HEK293 (cell line): ENCODE data around the gene MYO5B.

ENCODE experiments used
- CTCF ChIA-PET: fragments of 350-600 bp; formaldehyde crosslinking; extraction: SDS; loops from one replicate; lab custom pipeline; 2021; ENCODE audit warnings: antibody characterized with exemption; lab: Yijun Ruan, JAX
- POLR2A ChIA-PET: fragments of 300-600 bp; formaldehyde crosslinking; extraction: SDS; loops from one replicate; lab custom pipeline; 2020; ENCODE audit warnings: antibody characterized with exemption, inconsistent platforms; lab: Yijun Ruan, JAX
- H3K27ac ChIP-seq: fragments of 200-500 bp; sonication (Bioruptor generic); 2 replicates; pipeline ENCODE4 v1.5.1; 2014; ENCODE audit warnings: low read depth, low read length, control low read depth, inconsistent platforms; ENCODE audit errors: extremely low read depth
- H3K36me3 ChIP-seq, 2 experiments: fragments of 200-500 bp in 1 of 2; sonication (Bioruptor generic) in 1 of 2; 1 replicate in 1 of 2; 2 replicates in 1 of 2; pipeline ENCODE4 v1.5.1; 2014 to 2017; ENCODE audit warnings: inconsistent platforms in 2 of 2, low read length in 2 of 2; ENCODE audit not compliant: control insufficient read depth in 2 of 2, insufficient read depth in 1 of 2
- H3K4me1 ChIP-seq: fragments of 200-500 bp; sonication (Bioruptor generic); 2 replicates; pipeline ENCODE4 v1.5.1; 2014; ENCODE audit warnings: mild to moderate bottlenecking, low read length, inconsistent platforms; ENCODE audit not compliant: control insufficient read depth, insufficient read depth
- H3K4me3 ChIP-seq: 2 replicates; pipeline ENCODE4 v1.5.1; 2011; ENCODE audit warnings: low read depth, mild to moderate bottlenecking, control low read depth, low read length, moderate library complexity
- H3K9me3 ChIP-seq: fragments of 200-500 bp; sonication (Bioruptor generic); 2 replicates; pipeline ENCODE4 v1.5.1; 2014; ENCODE audit warnings: low read depth, low read length, inconsistent platforms; ENCODE audit not compliant: control insufficient read depth, insufficient read depth
- FEZF1 ChIP-seq: fragments of 450-650 bp; formaldehyde crosslinking; IDR thresholded peaks from 2 replicates; pipeline ENCODE4 v1.5.1; 2016; ENCODE audit warnings: missing biosample characterization, missing genetic modification characterization
- GLIS2 ChIP-seq: fragments of 450-650 bp; formaldehyde crosslinking; IDR thresholded peaks from 2 replicates; pipeline ENCODE4 v1.5.1; 2016; ENCODE audit warnings: missing biosample characterization, missing genetic modification characterization
- MYNN ChIP-seq: fragments of 450-650 bp; formaldehyde crosslinking; IDR thresholded peaks from 2 replicates; pipeline ENCODE4 v1.5.1; 2016; ENCODE audit warnings: missing biosample characterization, missing genetic modification characterization, borderline replicate concordance
- ZBTB20 ChIP-seq: fragments of 450-650 bp; formaldehyde crosslinking; IDR thresholded peaks from 2 replicates; pipeline ENCODE4 v1.5.1; 2016; ENCODE audit warnings: missing biosample characterization, missing genetic modification characterization
- ZBTB48 ChIP-seq: fragments of 450-650 bp; formaldehyde crosslinking; IDR thresholded peaks from 2 replicates; pipeline ENCODE4 v1.5.1; 2016; ENCODE audit warnings: missing biosample characterization, missing genetic modification characterization
- ZBTB8A ChIP-seq: fragments of 450-650 bp; formaldehyde crosslinking; IDR thresholded peaks from 2 replicates; pipeline ENCODE4 v1.5.1; 2016; ENCODE audit warnings: missing biosample characterization, missing genetic modification characterization
- ZNF10 ChIP-seq: fragments of 450-650 bp; formaldehyde crosslinking; IDR thresholded peaks from 2 replicates; pipeline ENCODE4 v1.5.1; 2017; ENCODE audit warnings: missing biosample characterization, missing genetic modification characterization
- ZNF16 ChIP-seq: fragments of 450-650 bp; formaldehyde crosslinking; IDR thresholded peaks from 2 replicates; pipeline ENCODE4 v1.5.1; 2016; ENCODE audit warnings: low read depth, missing biosample characterization, missing genetic modification characterization
- ZNF404 ChIP-seq: fragments of 450-650 bp; formaldehyde crosslinking; IDR thresholded peaks from 2 replicates; pipeline ENCODE4 v1.5.1; 2017; ENCODE audit warnings: missing biosample characterization, missing genetic modification characterization
- ZNF48 ChIP-seq: fragments of 450-650 bp; formaldehyde crosslinking; IDR thresholded peaks from 2 replicates; pipeline ENCODE4 v1.5.1; 2016; ENCODE audit warnings: missing biosample characterization, missing genetic modification characterization
- ZNF558 ChIP-seq: fragments of 450-650 bp; formaldehyde crosslinking; IDR thresholded peaks from 2 replicates; pipeline ENCODE4 v1.5.1; 2016; ENCODE audit warnings: missing biosample characterization, missing genetic modification characterization
- ZNF561 ChIP-seq: fragments of 450-650 bp; IDR thresholded peaks from 2 replicates; pipeline ENCODE4 v1.5.1; 2018; ENCODE audit warnings: missing biosample characterization, missing genetic modification characterization, borderline replicate concordance
- ZNF571 ChIP-seq: fragments of 450-650 bp; formaldehyde crosslinking; IDR thresholded peaks from 2 replicates; pipeline ENCODE4 v1.5.0; 2017; ENCODE audit warnings: missing biosample characterization, missing genetic modification characterization
- ZNF658 ChIP-seq: fragments of 450-650 bp; formaldehyde crosslinking; IDR thresholded peaks from 2 replicates; pipeline ENCODE4; 2016; ENCODE audit warnings: missing biosample characterization, missing genetic modification characterization
- ZNF777 ChIP-seq: fragments of 450-650 bp; formaldehyde crosslinking; IDR thresholded peaks from 2 replicates; pipeline ENCODE4 v1.5.1; 2017; ENCODE audit warnings: missing biosample characterization, missing genetic modification characterization, borderline replicate concordance
- ZNF785 ChIP-seq: fragments of 450-650 bp; formaldehyde crosslinking; IDR thresholded peaks from 2 replicates; pipeline ENCODE4 v1.5.1; 2016; ENCODE audit warnings: missing biosample characterization, missing genetic modification characterization
- ZNF830 ChIP-seq: fragments of 450-650 bp; IDR thresholded peaks from 2 replicates; pipeline ENCODE4 v1.5.0; 2018; ENCODE audit warnings: missing biosample characterization, missing genetic modification characterization, low read depth, mild to moderate bottlenecking, moderate library complexity
- TF ChIP-seq, protein P1 (sequence below): fragments of 450-650 bp; formaldehyde crosslinking; IDR thresholded peaks from 2 replicates; pipeline ENCODE4 v1.5.1; 2016; ENCODE audit warnings: missing biosample characterization, missing genetic modification characterization
- TF ChIP-seq, protein P2 (sequence below): fragments of 450-650 bp; formaldehyde crosslinking; IDR thresholded peaks from 2 replicates; pipeline ENCODE4 v1.5.1; 2016; ENCODE audit warnings: missing biosample characterization, missing genetic modification characterization
- TF ChIP-seq, protein P3 (sequence below): fragments of 450-650 bp; formaldehyde crosslinking; IDR thresholded peaks from 2 replicates; pipeline ENCODE4 v1.5.1; 2016; ENCODE audit warnings: missing biosample characterization, missing genetic modification characterization
- TF ChIP-seq, protein P4 (sequence below): fragments of 450-650 bp; formaldehyde crosslinking; IDR thresholded peaks from 2 replicates; pipeline ENCODE4 v1.5.1; 2016; ENCODE audit warnings: missing biosample characterization, missing genetic modification characterization
- TF ChIP-seq, protein P5 (sequence below): fragments of 450-650 bp; formaldehyde crosslinking; IDR thresholded peaks from 2 replicates; pipeline ENCODE4 v1.5.1; 2016; ENCODE audit warnings: missing biosample characterization, missing genetic modification characterization, borderline replicate concordance
- TF ChIP-seq, protein P6 (sequence below): fragments of 450-650 bp; formaldehyde crosslinking; IDR thresholded peaks from 2 replicates; pipeline ENCODE4 v1.5.1; 2016; ENCODE audit warnings: missing biosample characterization, missing genetic modification characterization

MYO5B gene

DNA sequence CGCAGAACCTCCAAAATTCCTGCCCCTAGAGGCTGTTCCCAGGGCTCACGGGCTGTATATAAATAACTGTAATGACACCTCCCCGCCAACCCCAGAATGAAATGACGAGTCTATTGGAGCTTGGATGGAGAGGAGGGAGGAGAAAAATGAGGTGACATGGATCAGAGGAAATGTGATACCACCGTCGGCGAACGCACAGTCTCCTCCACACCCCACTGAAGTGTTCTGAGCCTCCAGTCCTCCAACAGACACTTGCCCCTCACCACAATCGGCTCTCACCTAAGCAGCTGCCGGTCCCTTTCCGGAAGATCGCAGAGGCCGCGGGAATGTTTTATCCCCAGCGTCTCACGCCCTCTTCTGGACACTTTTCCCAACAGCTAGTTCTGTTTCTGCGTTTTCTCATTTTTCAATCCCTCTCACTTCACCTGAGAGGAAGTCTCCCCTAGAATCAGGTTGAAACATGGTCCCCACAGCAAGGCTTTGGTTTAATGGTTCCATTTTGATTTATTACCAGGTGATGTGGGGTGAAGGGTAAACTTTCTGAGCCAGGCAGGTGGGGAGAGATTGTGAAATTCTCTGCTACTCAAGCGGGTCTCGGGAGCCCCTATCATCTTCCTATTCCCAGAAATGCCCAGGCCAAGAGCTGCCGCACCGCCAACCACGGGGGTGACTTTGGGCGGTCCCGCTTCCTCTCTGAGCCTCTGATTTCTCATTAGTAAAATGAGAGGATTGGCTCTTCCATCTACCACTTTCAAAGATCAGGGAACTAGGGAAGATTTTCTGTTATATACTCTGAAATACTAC is 9.1 kb upstream of the MYO5B start:
- POLR2A ChIA-PET, result no interaction called here
- CTCF ChIA-PET, result interaction anchor here (0.6 to 5.5 kb wide), 63 partner anchors 8 to 743 kb away, joined by 3 to 67 read pairs (median 4); partner anchors contain the start of gene MYO5B
- Histone ChIP-seq H3K36me3 (no peaks in the 10 kb centered on the region), H3K4me1 (no peaks in the 10 kb centered on the region), H3K27ac (no peak overlapping the region), H3K4me3 (no peak overlapping the region), H3K9me3 (no peaks in the 10 kb centered on the region)
- TF ChIP-seq ZNF48 (tag by site-specific recombination) (no peak), FEZF1 (no peak), ZNF777 (tag by site-specific recombination) (peak; percentile 45; the same call in 1 of the 2 replicates), ZNF558 (tag by site-specific recombination) (0 out of 2 replicates have a peak, but pooled peaks have one; percentile 20), ZBTB48 (tag by site-specific recombination) (peak; percentile 65; the same call in 1 of the 2 replicates), ZNF404 (tag by site-specific recombination) (no peak), ZNF830 (tag by site-specific recombination) (no peak), ZNF658 (tag by site-specific recombination) (no peak), ZNF16 (tag by site-specific recombination) (no peak), ZNF10 (tag by site-specific recombination) (peak; percentile 96), ZNF561 (no peak), ZBTB8A (no peak), ZNF785 (tag by site-specific recombination) (no peak), GLIS2 (no peak), ZBTB20 (tag by site-specific recombination) (peak; percentile 71; the same call in 1 of the 2 replicates), ZNF571 (tag by site-specific recombination) (no peak), MYNN (tag by site-specific recombination) (no peak)
- TF ChIP-seq, protein P1, sequence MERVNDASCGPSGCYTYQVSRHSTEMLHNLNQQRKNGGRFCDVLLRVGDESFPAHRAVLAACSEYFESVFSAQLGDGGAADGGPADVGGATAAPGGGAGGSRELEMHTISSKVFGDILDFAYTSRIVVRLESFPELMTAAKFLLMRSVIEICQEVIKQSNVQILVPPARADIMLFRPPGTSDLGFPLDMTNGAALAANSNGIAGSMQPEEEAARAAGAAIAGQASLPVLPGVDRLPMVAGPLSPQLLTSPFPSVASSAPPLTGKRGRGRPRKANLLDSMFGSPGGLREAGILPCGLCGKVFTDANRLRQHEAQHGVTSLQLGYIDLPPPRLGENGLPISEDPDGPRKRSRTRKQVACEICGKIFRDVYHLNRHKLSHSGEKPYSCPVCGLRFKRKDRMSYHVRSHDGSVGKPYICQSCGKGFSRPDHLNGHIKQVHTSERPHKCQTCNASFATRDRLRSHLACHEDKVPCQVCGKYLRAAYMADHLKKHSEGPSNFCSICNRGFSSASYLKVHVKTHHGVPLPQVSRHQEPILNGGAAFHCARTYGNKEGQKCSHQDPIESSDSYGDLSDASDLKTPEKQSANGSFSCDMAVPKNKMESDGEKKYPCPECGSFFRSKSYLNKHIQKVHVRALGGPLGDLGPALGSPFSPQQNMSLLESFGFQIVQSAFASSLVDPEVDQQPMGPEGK (tag by site-specific recombination), result peak; percentile 35; the same call in 1 of the 2 replicates
- TF ChIP-seq, protein P2, sequence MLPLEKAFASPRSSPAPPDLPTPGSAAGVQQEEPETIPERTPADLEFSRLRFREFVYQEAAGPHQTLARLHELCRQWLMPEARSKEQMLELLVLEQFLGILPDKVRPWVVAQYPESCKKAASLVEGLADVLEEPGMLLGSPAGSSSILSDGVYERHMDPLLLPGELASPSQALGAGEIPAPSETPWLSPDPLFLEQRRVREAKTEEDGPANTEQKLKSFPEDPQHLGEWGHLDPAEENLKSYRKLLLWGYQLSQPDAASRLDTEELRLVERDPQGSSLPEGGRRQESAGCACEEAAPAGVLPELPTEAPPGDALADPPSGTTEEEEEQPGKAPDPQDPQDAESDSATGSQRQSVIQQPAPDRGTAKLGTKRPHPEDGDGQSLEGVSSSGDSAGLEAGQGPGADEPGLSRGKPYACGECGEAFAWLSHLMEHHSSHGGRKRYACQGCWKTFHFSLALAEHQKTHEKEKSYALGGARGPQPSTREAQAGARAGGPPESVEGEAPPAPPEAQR (tag by site-specific recombination), result no peak
- TF ChIP-seq, protein P3, sequence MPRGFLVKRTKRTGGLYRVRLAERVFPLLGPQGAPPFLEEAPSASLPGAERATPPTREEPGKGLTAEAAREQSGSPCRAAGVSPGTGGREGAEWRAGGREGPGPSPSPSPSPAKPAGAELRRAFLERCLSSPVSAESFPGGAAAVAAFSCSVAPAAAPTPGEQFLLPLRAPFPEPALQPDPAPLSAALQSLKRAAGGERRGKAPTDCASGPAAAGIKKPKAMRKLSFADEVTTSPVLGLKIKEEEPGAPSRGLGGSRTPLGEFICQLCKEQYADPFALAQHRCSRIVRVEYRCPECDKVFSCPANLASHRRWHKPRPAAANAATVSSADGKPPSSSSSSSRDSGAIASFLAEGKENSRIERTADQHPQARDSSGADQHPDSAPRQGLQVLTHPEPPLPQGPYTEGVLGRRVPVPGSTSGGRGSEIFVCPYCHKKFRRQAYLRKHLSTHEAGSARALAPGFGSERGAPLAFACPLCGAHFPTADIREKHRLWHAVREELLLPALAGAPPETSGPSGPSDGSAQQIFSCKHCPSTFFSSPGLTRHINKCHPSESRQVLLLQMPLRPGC, result no peak
- TF ChIP-seq, protein P4, sequence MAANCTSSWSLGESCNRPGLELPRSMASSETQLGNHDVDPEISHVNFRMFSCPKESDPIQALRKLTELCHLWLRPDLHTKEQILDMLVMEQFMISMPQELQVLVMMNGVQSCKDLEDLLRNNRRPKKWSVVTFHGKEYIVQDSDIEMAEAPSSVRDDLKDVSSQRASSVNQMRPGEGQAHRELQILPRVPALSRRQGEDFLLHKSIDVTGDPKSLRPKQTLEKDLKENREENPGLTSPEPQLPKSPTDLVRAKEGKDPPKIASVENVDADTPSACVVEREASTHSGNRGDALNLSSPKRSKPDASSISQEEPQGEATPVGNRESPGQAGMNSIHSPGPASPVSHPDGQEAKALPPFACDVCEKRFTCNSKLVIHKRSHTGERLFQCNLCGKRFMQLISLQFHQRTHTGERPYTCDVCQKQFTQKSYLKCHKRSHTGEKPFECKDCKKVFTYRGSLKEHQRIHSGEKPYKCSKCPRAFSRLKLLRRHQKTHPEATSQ, result no peak
- TF ChIP-seq, protein P5, sequence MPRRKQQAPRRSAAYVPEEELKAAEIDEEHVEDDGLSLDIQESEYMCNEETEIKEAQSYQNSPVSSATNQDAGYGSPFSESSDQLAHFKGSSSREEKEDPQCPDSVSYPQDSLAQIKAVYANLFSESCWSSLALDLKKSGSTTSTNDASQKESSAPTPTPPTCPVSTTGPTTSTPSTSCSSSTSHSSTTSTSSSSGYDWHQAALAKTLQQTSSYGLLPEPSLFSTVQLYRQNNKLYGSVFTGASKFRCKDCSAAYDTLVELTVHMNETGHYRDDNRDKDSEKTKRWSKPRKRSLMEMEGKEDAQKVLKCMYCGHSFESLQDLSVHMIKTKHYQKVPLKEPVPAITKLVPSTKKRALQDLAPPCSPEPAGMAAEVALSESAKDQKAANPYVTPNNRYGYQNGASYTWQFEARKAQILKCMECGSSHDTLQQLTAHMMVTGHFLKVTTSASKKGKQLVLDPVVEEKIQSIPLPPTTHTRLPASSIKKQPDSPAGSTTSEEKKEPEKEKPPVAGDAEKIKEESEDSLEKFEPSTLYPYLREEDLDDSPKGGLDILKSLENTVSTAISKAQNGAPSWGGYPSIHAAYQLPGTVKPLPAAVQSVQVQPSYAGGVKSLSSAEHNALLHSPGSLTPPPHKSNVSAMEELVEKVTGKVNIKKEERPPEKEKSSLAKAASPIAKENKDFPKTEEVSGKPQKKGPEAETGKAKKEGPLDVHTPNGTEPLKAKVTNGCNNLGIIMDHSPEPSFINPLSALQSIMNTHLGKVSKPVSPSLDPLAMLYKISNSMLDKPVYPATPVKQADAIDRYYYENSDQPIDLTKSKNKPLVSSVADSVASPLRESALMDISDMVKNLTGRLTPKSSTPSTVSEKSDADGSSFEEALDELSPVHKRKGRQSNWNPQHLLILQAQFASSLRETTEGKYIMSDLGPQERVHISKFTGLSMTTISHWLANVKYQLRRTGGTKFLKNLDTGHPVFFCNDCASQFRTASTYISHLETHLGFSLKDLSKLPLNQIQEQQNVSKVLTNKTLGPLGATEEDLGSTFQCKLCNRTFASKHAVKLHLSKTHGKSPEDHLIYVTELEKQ (tag by site-specific recombination), result no peak
- TF ChIP-seq, protein P6, sequence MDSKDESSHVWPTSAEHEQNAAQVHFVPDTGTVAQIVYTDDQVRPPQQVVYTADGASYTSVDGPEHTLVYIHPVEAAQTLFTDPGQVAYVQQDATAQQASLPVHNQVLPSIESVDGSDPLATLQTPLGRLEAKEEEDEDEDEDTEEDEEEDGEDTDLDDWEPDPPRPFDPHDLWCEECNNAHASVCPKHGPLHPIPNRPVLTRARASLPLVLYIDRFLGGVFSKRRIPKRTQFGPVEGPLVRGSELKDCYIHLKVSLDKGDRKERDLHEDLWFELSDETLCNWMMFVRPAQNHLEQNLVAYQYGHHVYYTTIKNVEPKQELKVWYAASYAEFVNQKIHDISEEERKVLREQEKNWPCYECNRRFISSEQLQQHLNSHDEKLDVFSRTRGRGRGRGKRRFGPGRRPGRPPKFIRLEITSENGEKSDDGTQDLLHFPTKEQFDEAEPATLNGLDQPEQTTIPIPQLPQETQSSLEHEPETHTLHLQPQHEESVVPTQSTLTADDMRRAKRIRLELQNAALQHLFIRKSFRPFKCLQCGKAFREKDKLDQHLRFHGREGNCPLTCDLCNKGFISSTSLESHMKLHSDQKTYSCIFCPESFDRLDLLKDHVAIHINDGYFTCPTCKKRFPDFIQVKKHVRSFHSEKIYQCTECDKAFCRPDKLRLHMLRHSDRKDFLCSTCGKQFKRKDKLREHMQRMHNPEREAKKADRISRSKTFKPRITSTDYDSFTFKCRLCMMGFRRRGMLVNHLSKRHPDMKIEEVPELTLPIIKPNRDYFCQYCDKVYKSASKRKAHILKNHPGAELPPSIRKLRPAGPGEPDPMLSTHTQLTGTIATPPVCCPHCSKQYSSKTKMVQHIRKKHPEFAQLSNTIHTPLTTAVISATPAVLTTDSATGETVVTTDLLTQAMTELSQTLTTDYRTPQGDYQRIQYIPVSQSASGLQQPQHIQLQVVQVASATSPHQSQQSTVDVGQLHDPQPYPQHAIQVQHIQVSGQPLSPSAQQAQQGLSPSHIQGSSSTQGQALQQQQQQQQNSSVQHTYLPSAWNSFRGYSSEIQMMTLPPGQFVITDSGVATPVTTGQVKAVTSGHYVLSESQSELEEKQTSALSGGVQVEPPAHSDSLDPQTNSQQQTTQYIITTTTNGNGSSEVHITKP (tag by site-specific recombination), result peak; percentile 52; the same call in 1 of the 2 replicates
